ENCODE results near the gene USP44. TPM values are rescaled to one million over a fixed set of nuclear protein-coding genes. Genes with fewer than 3 reads are reported as not detected.

The USP44 gene
- total and polyA plus RNA-seq, 2 of the 13 experiments (the other 11 are each of a cell fraction or from before 2014, with no cell fraction given) = 0.05 to 0.07 TPM

DNA sequence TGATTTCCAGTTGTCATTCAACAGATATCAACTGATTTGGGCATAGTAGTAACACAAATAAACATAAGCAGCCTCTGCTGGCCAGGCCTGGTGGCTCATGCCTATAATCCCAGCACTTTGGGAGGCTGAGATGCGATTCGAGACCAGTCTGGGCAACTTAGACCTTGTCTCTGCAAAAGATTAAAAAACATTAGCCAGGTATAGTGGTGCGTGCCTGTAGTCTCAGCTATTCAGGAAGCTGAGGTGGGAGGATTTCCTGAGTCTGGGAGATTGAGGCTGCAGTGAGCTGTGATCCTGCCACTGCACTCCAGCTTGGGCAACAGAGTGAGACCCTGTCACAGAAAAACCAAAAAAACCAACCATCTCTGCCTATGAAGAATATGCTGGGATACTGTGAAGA is 70.2 kb downstream of the USP44 start (continued):
- TF ChIP-seq, protein P1, sequence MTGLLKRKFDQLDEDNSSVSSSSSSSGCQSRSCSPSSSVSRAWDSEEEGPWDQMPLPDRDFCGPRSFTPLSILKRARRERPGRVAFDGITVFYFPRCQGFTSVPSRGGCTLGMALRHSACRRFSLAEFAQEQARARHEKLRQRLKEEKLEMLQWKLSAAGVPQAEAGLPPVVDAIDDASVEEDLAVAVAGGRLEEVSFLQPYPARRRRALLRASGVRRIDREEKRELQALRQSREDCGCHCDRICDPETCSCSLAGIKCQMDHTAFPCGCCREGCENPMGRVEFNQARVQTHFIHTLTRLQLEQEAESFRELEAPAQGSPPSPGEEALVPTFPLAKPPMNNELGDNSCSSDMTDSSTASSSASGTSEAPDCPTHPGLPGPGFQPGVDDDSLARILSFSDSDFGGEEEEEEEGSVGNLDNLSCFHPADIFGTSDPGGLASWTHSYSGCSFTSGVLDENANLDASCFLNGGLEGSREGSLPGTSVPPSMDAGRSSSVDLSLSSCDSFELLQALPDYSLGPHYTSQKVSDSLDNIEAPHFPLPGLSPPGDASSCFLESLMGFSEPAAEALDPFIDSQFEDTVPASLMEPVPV (CRISPR knock-in tag; IDR thresholded peaks at IDR 0.05) = no peak
- TF ChIP-seq DNMT3B (CRISPR knock-in tag; conservative IDR thresholded peaks at IDR 0.05) = no peak
- no peak for TF ChIP-seq TAF1 (CRISPR knock-in tag; IDR thresholded peaks at IDR 0.05)
- no peak for TF ChIP-seq ZFP36L1 (CRISPR knock-in tag; IDR thresholded peaks at IDR 0.05)
- no peak for TF ChIP-seq CENPX (CRISPR knock-in tag; IDR thresholded peaks at IDR 0.05)
- TF ChIP-seq, protein P2, sequence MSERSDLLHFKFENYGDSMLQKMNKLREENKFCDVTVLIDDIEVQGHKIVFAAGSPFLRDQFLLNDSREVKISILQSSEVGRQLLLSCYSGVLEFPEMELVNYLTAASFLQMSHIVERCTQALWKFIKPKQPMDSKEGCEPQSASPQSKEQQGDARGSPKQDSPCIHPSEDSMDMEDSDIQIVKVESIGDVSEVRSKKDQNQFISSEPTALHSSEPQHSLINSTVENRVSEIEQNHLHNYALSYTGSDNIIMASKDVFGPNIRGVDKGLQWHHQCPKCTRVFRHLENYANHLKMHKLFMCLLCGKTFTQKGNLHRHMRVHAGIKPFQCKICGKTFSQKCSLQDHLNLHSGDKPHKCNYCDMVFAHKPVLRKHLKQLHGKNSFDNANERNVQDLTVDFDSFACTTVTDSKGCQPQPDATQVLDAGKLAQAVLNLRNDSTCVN (CRISPR knock-in tag; IDR thresholded peaks at IDR 0.05; ENCODE audit: borderline replicate concordance) = no peak

DNA sequence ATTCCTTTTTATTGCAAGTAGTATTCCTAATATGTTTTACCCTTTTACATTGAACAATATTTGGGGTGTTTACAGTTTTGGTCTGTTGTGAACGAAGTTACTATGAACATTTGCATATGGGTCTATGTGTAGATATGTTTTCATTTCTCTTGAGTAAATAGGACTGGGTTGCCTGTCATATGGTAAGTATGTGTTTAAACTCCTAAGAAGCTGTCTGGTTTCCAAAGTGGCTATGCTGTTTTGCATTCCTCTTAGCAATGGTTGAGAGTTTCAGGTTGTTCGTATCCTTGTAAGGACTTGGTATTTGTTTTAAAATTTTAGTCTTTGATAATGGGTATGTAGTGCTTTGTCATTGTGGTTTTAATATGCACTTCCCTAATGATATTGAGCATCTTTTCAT is 71.0 kb downstream of the USP44 start:
- no peak for ATAC-seq
- TF ChIP-seq ZNF510 (CRISPR knock-in tag; IDR thresholded peaks at IDR 0.05; ENCODE audit: low read depth) (no peak), SALL2 (CRISPR knock-in tag; IDR thresholded peaks at IDR 0.05) (no peak), ZNF34 (CRISPR knock-in tag; IDR thresholded peaks at IDR 0.05; ENCODE audit: borderline replicate concordance) (no peak), ZNF441 (CRISPR knock-in tag; IDR thresholded peaks at IDR 0.05; ENCODE audit: borderline replicate concordance) (no peak), ISX (CRISPR knock-in tag; conservative IDR thresholded peaks at IDR 0.05) (no peak)
- TF ChIP-seq, protein P3, sequence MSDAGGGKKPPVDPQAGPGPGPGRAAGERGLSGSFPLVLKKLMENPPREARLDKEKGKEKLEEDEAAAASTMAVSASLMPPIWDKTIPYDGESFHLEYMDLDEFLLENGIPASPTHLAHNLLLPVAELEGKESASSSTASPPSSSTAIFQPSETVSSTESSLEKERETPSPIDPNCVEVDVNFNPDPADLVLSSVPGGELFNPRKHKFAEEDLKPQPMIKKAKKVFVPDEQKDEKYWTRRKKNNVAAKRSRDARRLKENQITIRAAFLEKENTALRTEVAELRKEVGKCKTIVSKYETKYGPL (CRISPR knock-in tag; IDR thresholded peaks at IDR 0.05) = no peak
- TF ChIP-seq, protein P4, sequence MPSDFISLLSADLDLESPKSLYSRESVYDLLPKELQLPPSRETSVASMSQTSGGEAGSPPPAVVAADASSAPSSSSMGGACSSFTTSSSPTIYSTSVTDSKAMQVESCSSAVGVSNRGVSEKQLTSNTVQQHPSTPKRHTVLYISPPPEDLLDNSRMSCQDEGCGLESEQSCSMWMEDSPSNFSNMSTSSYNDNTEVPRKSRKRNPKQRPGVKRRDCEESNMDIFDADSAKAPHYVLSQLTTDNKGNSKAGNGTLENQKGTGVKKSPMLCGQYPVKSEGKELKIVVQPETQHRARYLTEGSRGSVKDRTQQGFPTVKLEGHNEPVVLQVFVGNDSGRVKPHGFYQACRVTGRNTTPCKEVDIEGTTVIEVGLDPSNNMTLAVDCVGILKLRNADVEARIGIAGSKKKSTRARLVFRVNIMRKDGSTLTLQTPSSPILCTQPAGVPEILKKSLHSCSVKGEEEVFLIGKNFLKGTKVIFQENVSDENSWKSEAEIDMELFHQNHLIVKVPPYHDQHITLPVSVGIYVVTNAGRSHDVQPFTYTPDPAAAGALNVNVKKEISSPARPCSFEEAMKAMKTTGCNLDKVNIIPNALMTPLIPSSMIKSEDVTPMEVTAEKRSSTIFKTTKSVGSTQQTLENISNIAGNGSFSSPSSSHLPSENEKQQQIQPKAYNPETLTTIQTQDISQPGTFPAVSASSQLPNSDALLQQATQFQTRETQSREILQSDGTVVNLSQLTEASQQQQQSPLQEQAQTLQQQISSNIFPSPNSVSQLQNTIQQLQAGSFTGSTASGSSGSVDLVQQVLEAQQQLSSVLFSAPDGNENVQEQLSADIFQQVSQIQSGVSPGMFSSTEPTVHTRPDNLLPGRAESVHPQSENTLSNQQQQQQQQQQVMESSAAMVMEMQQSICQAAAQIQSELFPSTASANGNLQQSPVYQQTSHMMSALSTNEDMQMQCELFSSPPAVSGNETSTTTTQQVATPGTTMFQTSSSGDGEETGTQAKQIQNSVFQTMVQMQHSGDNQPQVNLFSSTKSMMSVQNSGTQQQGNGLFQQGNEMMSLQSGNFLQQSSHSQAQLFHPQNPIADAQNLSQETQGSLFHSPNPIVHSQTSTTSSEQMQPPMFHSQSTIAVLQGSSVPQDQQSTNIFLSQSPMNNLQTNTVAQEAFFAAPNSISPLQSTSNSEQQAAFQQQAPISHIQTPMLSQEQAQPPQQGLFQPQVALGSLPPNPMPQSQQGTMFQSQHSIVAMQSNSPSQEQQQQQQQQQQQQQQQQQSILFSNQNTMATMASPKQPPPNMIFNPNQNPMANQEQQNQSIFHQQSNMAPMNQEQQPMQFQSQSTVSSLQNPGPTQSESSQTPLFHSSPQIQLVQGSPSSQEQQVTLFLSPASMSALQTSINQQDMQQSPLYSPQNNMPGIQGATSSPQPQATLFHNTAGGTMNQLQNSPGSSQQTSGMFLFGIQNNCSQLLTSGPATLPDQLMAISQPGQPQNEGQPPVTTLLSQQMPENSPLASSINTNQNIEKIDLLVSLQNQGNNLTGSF (CRISPR knock-in tag; IDR thresholded peaks at IDR 0.05) = no peak
- TF ChIP-seq, protein P5, sequence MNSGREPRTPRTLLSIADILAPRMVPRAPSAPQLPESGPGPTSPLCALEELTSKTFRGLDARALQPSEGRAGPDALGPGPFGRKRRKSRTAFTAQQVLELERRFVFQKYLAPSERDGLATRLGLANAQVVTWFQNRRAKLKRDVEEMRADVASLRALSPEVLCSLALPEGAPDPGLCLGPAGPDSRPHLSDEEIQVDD (CRISPR knock-in tag; IDR thresholded peaks at IDR 0.05; ENCODE audit: borderline replicate concordance) = no peak

More for the DNA sequence above, 71.0 kb downstream of the USP44 start:
- Histone ChIP-seq H3K4me2 (ENCODE audit: low read depth, low read length) (no peak overlapping the region), H3K9me3 (ENCODE audit: low read length) (no peaks in the 10 kb centered on the region), H3K4me1 (ENCODE audit: insufficient read depth, low read length) (peaks cover 49% of the 10 kb centered on the region), H3K79me2 (ENCODE audit: insufficient read depth, low read length) (peaks cover 78% of the 10 kb centered on the region), H3K27me3 (ENCODE audit: control insufficient read depth in 1 of 2, insufficient read depth in 2 of 2, low read length in 2 of 2) (no peaks in the 10 kb centered on the region), H4K20me1 (ENCODE audit: insufficient read depth, low read length) (peaks cover 7% of the 10 kb centered on the region; the same call in 1 of the 2 replicates), H3K27ac (ENCODE audit: extremely low read length, insufficient read depth, low read length) (no peak overlapping the region), H3K9ac (ENCODE audit: insufficient read depth, low read depth, low read length) (no peak overlapping the region), H3K4me3 (replicated peaks in 1 of 3; ENCODE audit: insufficient read depth in 1 of 3, low read depth in 2 of 3, low read length in 3 of 3) (no peak overlapping the region), H3K36me3 (replicated peaks in 1 of 2; ENCODE audit: control insufficient read depth in 1 of 2, insufficient read depth in 2 of 2, low read length in 2 of 2) (peaks cover 7 to 65% of the 10 kb centered on the region in 2 experiments), H2AFZ (ENCODE audit: low read length) (no peak overlapping the region)
- intact Hi-C loops (cut with micrococcal nuclease; ENCODE audit: unreplicated experiment) = no loop called here
- DNase-seq (ENCODE audit: low spot score) (no peak), FAIRE-seq (no peak)
- BruUV-seq (replicated peaks) = no TSS peak
- ChIA-PET CTCF (ENCODE audit: low intra/inter-chr PET ratio, low total read pairs) (no interaction called here), POLR2A (no interaction called here)
- WGBS (ENCODE audit: low lambda C conversion rate) = 95% methylated on average over 2 of the region's 2 CpGs
- in situ Hi-C loops (cut with HindIII; ENCODE audit: extremely low pct_ligation_motif_present, low pct_unique_long_range_greater_than_20kb) = no loop called here

Measured in HepG2 (cell line).